HCT116 (cell line): Measurements from ENCODE around the gene EZH2. TPM values are rescaled to one million over a fixed set of nuclear protein-coding genes. Genes with fewer than 3 reads are reported as not detected.

Source experiments
- ATAC-seq: fragments of 200-7000 bp; cut with Tn5 transposase; 2 replicates; pipeline ENCODE4 v1.9.1; 2020; ENCODE audit warnings: mild to moderate bottlenecking, moderate library complexity
- BruUV-seq: library from RNA; stranded (reverse); fragments of 400-500 nt; replicated peaks from 2 replicates; lab custom pipeline; 2021; lab: Mats Ljungman, UMichigan
- CTCF ChIA-PET: fragments of 300-600 bp; sonication (Branson Sonifier 250); formaldehyde crosslinking; loops from one replicate; lab custom pipeline; 2021; ENCODE audit warnings: antibody characterized with exemption; lab: Charles Lee
- POLR2A ChIA-PET: fragments of 300-600, 350-600 bp; sonication (Branson Sonifier 250); formaldehyde crosslinking; loops from one replicate; lab custom pipeline; 2021; ENCODE audit warnings: antibody characterized with exemption; lab: Charles Lee
- RAD21 ChIA-PET, 2 experiments: fragments of 300-600 bp; sonication (Branson Sonifier 250); formaldehyde crosslinking; loops; one replicate each; lab custom pipeline; 2023; ENCODE audit warnings: low total read pairs in 2 of 2; ENCODE audit not compliant: uncharacterized antibody in 2 of 2, unreplicated experiment in 2 of 2, low non-redundant PET in 1 of 2; lab: Charles Lee
- DNase-seq: peaks from one replicate; pipeline ENCODE4 v3.0.0-alpha.2; 2010; ENCODE audit warnings: low read depth, low spot score
- H2AFZ ChIP-seq: fragments of 200-600 bp; shearing (Covaris generic), sonication (generic); 2 replicates; pipeline ENCODE4 v1.6.1; 2017; ENCODE audit warnings: low read depth, mixed run types, mixed read lengths, antibody characterized with exemption, low read length; ENCODE audit not compliant: poor library complexity, severe bottlenecking
- H3K27ac ChIP-seq: 2 replicates; pipeline ENCODE4 v1.5.1; 2012; ENCODE audit warnings: low read depth, low read length
- H3K27me3 ChIP-seq: fragments of 200-600 bp; sonication (generic); 2 replicates; pipeline ENCODE4 v1.6.1; 2016; ENCODE audit warnings: mixed run types, low read length, mixed read lengths; ENCODE audit not compliant: insufficient read depth
- H3K36me3 ChIP-seq, 2 experiments: fragments of 200-500 bp in 1 of 2; fragments of 200-600 bp in 1 of 2; sonication (Bioruptor generic) in 1 of 2; sonication (generic) in 1 of 2; 2 replicates each; pipeline versions ENCODE4 v1.5.1 to v1.6.1; 2014 to 2016; ENCODE audit warnings: low read length in 2 of 2, inconsistent platforms in 1 of 2, mixed read lengths in 1 of 2, mixed run types in 1 of 2; ENCODE audit not compliant: insufficient read depth in 2 of 2, control insufficient read depth in 1 of 2
- H3K4me1 ChIP-seq, 2 experiments: fragments of 200-600 bp in 1 of 2; sonication (generic) in 1 of 2; 2 replicates each; pipeline versions ENCODE4 v1.5.1 to v1.6.1; 2012 to 2017; ENCODE audit warnings: low read length in 2 of 2, inconsistent platforms in 1 of 2, mild to moderate bottlenecking in 1 of 2, mixed read lengths in 1 of 2, mixed run types in 1 of 2, moderate library complexity in 1 of 2; ENCODE audit not compliant: insufficient read depth in 2 of 2, control insufficient read depth in 1 of 2
- H3K4me2 ChIP-seq: fragments of 200-600 bp; sonication (generic); 2 replicates; pipeline ENCODE4 v1.6.1; 2017; ENCODE audit warnings: mixed run types, low read length, mixed read lengths
- H3K4me3 ChIP-seq, 2 experiments: fragments of 200-600 bp in 1 of 2; sonication (generic) in 1 of 2; replicated peaks in 1 of 2; 2 replicates each; pipeline ENCODE4 v1.5.1; 2011 to 2016; ENCODE audit warnings: low read length in 2 of 2, control low read depth in 1 of 2, low read depth in 1 of 2, mild to moderate bottlenecking in 1 of 2, mixed read lengths in 1 of 2, mixed run types in 1 of 2
- H3K79me2 ChIP-seq: fragments of 200-600 bp; sonication (generic); 2 replicates; pipeline ENCODE4 v1.6.1; 2017; ENCODE audit warnings: mild to moderate bottlenecking, mixed run types, low read length, moderate library complexity, mixed read lengths; ENCODE audit not compliant: insufficient read depth
- H3K9ac ChIP-seq: fragments of 200-600 bp; sonication (generic); 2 replicates; pipeline ENCODE4 v1.6.1; 2016; ENCODE audit warnings: low read length, mixed read lengths
- H3K9me2 ChIP-seq: fragments of 200-600 bp; sonication (generic), shearing (Covaris generic); 2 replicates; pipeline ENCODE4 v1.6.1; 2017; ENCODE audit warnings: mixed run types, mild to moderate bottlenecking, moderate library complexity; ENCODE audit not compliant: insufficient read depth
- H3K9me3 ChIP-seq, 2 experiments: fragments of 200-500 bp in 1 of 2; fragments of 200-600 bp in 1 of 2; sonication (Bioruptor generic) in 1 of 2; sonication (generic) in 1 of 2; 2 replicates each; pipeline ENCODE4 v1.6.1; 2014 to 2017; ENCODE audit warnings: low read length in 2 of 2, mixed read lengths in 2 of 2, inconsistent platforms in 1 of 2, low read depth in 1 of 2, mild to moderate bottlenecking in 1 of 2, mixed run types in 1 of 2, moderate library complexity in 1 of 2; ENCODE audit not compliant: control insufficient read depth in 1 of 2, insufficient read depth in 1 of 2
- H4K20me1 ChIP-seq: fragments of 200-600 bp; sonication (generic), shearing (Covaris generic); 2 replicates; pipeline ENCODE4 v1.6.1; 2017; ENCODE audit warnings: mixed run types, mild to moderate bottlenecking, moderate library complexity; ENCODE audit not compliant: insufficient read depth
- CEBPB ChIP-seq: IDR thresholded peaks from 2 replicates; pipeline ENCODE4 v1.6.1; 2012; ENCODE audit warnings: low read depth
- CTCF ChIP-seq, 3 experiments: fragments of 200-600 bp in 1 of 3; sonication (generic) in 1 of 3; IDR thresholded peaks in 2 of 3; conservative IDR thresholded peaks in 1 of 3; 2 replicates each; pipeline ENCODE4 v1.5.1; 2012 to 2017; ENCODE audit warnings: low read depth in 2 of 3, low read length in 2 of 3, antibody characterized with exemption in 1 of 3, borderline replicate concordance in 1 of 3, control low read depth in 1 of 3, mild to moderate bottlenecking in 1 of 3, mixed read lengths in 1 of 3, mixed run types in 1 of 3, moderate library complexity in 1 of 3; ENCODE audit not compliant: insufficient read depth in 1 of 3
- EGR1 ChIP-seq: IDR thresholded peaks from 2 replicates; pipeline ENCODE4 v1.6.1; 2012; ENCODE audit warnings: low read depth
- EZH2 ChIP-seq: fragments of 200-600 bp; sonication (generic); IDR thresholded peaks from 2 replicates; pipeline ENCODE4 v1.6.1; 2017; ENCODE audit warnings: antibody characterized with exemption, mixed run types
- EZH2phosphoT487 ChIP-seq: fragments of 200-600 bp; IDR thresholded peaks from 2 replicates; pipeline ENCODE4 v1.6.1; 2018; ENCODE audit warnings: antibody characterized with exemption, borderline replicate concordance
- FOSL1 ChIP-seq: IDR thresholded peaks from 2 replicates; pipeline ENCODE4 v1.6.1; 2012; ENCODE audit warnings: low read depth
- JUND ChIP-seq: IDR thresholded peaks from 2 replicates; pipeline ENCODE4 v1.6.1; 2012
- MAX ChIP-seq: IDR thresholded peaks from 2 replicates; pipeline ENCODE4 v1.6.1; 2012
- POLR2A ChIP-seq: IDR thresholded peaks from 2 replicates; pipeline ENCODE4 v1.7.0; 2011; ENCODE audit warnings: borderline replicate concordance; ENCODE audit not compliant: insufficient read depth, insufficient read length; ENCODE audit errors: extremely low read depth
- SIN3A ChIP-seq: IDR thresholded peaks from 2 replicates; pipeline ENCODE4 v1.6.1; 2012; ENCODE audit warnings: low read depth
- SRF ChIP-seq: IDR thresholded peaks from 2 replicates; pipeline ENCODE4 v1.6.1; 2012; ENCODE audit warnings: low read depth
- TCF7L2 ChIP-seq: IDR thresholded peaks from 2 replicates; pipeline ENCODE4 v1.7.0; 2011; ENCODE audit warnings: borderline replicate concordance, inconsistent platforms; ENCODE audit not compliant: insufficient read depth, insufficient read length; ENCODE audit errors: extremely low read depth
- ZFX ChIP-seq: fragments of 450-650 bp; IDR thresholded peaks from 2 replicates; pipeline ENCODE4 v1.6.1; 2017
- ZNF274 ChIP-seq: fragments of 200-500 bp; sonication (Bioruptor generic); IDR thresholded peaks from 2 replicates; pipeline ENCODE4 v1.6.1; 2014; ENCODE audit warnings: mild to moderate bottlenecking, low read depth, low read length, inconsistent platforms
- intact Hi-C: fragments of 100-400 bp; cut with micrococcal nuclease; formaldehyde crosslinking; loops from 2 replicates; pipeline ENCODE4 v1.10.0; 2022
- total RNA-seq: library from RNA; stranded (reverse); gene quantifications from one replicate; pipeline ENCODE4 v1.2.1, GENCODE V29; 2021; ENCODE audit not compliant: unreplicated experiment

EZH2 gene
- total RNA-seq, 1 experiment from 2014 or later, result 55.2 TPM

GRCh38 chr7:148905093-148905666 is 21.1 kb upstream of the EZH2 start:
- no peak for DNase-seq
- Histone ChIP-seq H3K4me3 (no peak overlapping the region), H3K36me3 (no peaks in the 10 kb centered on the region), H4K20me1 (no peaks in the 10 kb centered on the region), H3K9me2 (no peaks in the 10 kb centered on the region), H3K27me3 (peaks cover 3% of the 10 kb centered on the region; the same call in 1 of the 2 replicates), H3K27ac (no peak overlapping the region), H3K9me3 (no peaks in the 10 kb centered on the region), H3K9ac (no peak overlapping the region), H2AFZ (no peak overlapping the region), H3K79me2 (no peaks in the 10 kb centered on the region), H3K4me1 (no peaks in the 10 kb centered on the region), H3K4me2 (no peak overlapping the region)
- BruUV-seq, result no TSS peak
- no peak for TF ChIP-seq SIN3A
- TF ChIP-seq SRF, result no peak
- no peak for TF ChIP-seq EGR1
- no peak for TF ChIP-seq TCF7L2
- no peak for TF ChIP-seq MAX
- no peak for TF ChIP-seq FOSL1
- TF ChIP-seq CEBPB, result no peak
- no peak for TF ChIP-seq ZFX
- no peak for TF ChIP-seq ZNF274
- TF ChIP-seq JUND, result no peak
- no peak for TF ChIP-seq CTCF (IDR thresholded peaks at IDR 0.05 in 2 of 3, conservative IDR thresholded peaks at IDR 0.05 in 1 of 3; ENCODE audit: borderline replicate concordance in 1 of 3, insufficient read depth in 1 of 3, low read depth in 2 of 3, low read length in 2 of 3)
- no peak for TF ChIP-seq EZH2
- TF ChIP-seq EZH2phosphoT487, result no peak
- no peak for TF ChIP-seq POLR2A
- intact Hi-C loops, result no loop called here
- no peak for ATAC-seq
- ChIA-PET CTCF (no interaction called here), POLR2A (no interaction called here), RAD21 (no interaction called here)
